CD4-positive, alpha-beta T cell treated with Interleukin-17A for 1 hour (primary cell): ENCODE measurements around the gene CCDC85C.

ENCODE experiments used
- DNase-seq: peaks from one replicate; pipeline ENCODE4 v3.0.0-alpha.2; 2020

The CCDC85C gene

DNA sequence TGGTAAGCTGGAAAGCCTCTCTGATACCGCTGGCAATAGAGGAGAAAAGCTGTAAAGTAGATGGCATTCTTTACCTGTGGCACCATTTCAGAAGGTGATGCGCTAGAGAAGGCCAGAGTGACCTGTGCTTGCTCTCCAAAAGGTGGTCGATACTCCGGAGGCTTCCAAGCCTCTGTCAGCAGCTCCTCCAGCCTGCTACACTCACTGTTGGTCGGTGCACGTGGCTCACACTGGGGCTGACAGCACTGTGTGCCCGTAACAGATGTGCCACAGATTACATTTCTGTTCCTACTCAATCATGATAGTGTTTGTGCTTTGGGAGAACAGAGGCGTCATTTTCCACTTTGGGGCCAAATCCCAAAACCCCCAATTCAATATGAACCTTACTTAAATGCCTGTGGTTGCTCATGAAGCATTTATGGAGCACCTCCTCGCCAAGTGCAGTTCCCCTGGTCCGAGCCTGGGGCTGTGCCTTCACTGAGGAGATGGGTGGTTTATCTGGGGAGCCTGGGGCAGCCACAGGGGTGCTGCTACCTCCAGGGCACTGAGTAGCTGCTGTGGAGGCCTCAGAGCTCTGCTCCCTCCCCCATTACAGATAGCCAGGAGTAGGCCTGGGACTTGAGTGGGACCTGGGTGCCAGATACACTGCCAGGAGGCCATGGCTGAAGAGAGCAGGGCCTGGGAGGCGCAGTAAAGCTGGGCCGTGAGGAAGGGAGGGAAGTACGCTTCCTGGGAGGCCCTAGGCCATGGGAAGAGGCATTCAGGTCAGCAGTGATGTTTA is 96.0 kb downstream of the CCDC85C start:
- no peak for DNase-seq

- DNase-seq: no peak
Measured at GRCh38 chr14:99506276-99506675, 97.7 kb downstream of the CCDC85C start.

DNA sequence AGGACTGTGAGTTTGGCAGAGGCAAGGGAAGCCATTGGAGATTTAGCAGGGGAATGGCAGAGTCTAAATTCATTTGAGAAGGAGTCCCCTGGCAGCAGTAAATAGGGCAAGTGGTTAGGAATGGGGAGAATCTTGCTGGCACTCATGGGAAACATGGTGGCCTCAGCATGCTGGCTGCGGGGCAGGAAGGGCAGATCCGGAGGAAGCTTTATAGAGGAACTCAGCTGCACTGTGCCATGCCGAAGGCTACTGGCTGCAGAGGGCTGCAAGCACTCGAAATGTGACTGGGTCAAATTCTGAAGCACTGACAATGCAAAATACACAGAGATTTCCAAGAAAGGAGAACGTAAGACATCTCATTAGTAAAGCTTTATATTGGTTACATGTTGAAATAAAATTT is 98.9 kb downstream of the CCDC85C start:
- no peak for DNase-seq

GRCh38 chr14:99503848-99504453 is 100.1 kb downstream of the CCDC85C start:
- DNase-seq: no peak

GRCh38 chr14:99502989-99503421 is 101.0 kb downstream of the CCDC85C start:
- DNase-seq: no peak

GRCh38 chr14:99497894-99498293 is 106.1 kb downstream of the CCDC85C start:
- DNase-seq: no peak

GRCh38 chr14:99497341-99497740 is 106.7 kb downstream of the CCDC85C start:
- no peak for DNase-seq

GRCh38 chr14:99484106-99484505 is 119.9 kb downstream of the CCDC85C start:
- DNase-seq: no peak

- no peak for DNase-seq
Measured at GRCh38 chr14:99481745-99482099, 122.3 kb downstream of the CCDC85C start.

GRCh38 chr14:99480917-99481744 is 122.9 kb downstream of the CCDC85C start, which contains the start of gene CCNK:
Gene CCNK (plus strand): TSS chr14:99481409. CDS start chr14:99492678, 11,269 bp downstream.
- DNase-seq: peak; percentile 100

- DNase-seq: peak; percentile 32
Measured at GRCh38 chr14:99479906-99480869, 123.8 kb downstream of the CCDC85C start, which contains the start of gene SETD3. Gene SETD3 (minus strand): TSS chr14:99480859. CDS start chr14:99465805, 15,054 bp downstream.

- no peak for DNase-seq
Measured at GRCh38 chr14:99479160-99479905, 124.7 kb downstream of the CCDC85C start.

DNA sequence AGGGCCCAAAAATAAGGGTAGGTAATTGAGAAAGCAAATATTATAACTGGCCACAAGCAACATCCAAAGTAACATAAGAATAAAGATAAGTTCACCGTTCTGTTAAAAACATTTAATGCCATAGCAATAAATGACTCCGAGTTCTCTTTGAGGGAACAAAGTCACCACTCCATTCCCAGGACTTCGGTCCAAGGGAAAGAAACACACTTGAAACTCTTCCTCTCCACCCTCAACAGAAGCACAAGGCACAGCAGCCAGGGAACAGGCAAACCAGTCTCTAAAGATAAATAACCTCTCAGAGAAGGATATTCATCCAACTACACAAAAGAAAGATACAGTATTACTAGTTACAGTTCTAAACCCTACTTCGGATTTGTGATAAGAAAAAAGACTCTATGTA is 125.9 kb downstream of the CCDC85C start:
- DNase-seq: no peak

DNA sequence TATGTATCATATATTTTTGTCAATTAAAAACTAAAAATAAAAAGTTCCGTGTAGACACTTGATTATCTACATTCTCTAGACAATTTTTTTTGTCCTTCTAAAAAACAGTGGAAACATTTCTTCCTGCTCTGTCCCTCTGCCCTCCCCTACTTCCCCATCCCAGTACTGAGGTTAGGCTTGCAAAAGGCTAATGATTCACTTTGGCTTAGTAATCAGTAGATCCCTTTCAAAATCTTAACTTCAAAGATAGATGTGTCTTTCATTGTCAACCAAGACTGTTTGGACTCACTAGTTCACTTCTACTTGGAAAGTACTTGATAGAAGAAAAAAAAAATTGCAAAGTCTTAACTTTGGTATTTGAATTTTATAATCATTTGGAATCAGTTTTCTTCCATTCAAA is 127.1 kb downstream of the CCDC85C start:
- DNase-seq: no peak

DNA sequence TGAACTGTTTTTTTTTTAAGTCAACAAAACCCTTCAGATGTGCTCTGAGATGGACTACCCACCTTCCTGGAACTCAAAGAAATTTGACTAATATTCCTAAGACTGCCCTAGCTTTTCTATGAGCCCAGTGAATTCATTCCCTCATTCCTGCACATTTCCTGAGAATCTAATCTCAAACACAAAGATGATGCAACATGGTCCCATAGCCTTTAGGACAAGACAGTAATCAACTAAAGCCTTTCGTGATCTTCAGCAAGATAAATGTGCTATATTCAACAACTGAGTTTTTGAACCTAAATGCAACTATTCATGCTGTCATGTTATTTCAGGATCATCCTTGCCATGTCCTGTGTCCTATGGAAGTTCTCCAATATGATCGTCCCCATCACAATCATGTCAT is 128.3 kb downstream of the CCDC85C start:
- no peak for DNase-seq

DNA sequence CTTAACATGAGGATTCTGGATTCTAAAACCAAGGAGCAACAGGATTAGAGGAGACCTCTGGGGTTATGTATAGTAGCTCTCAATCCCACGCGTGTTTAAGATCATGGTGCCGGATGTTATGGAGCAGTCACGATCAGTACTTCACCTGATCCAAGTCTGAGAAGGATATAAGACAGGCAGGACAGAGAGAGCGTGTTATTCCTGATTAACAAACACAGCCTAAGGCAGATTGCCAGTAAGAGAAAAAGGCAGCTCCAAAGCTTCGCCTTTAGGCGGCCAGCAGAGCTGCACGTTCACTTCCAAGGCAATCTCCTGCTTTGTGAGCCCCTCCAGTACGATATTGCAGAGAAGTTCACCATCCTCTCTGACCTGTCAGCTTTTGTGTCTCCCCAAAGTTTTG is 128.8 kb downstream of the CCDC85C start:
- DNase-seq: no peak

DNA sequence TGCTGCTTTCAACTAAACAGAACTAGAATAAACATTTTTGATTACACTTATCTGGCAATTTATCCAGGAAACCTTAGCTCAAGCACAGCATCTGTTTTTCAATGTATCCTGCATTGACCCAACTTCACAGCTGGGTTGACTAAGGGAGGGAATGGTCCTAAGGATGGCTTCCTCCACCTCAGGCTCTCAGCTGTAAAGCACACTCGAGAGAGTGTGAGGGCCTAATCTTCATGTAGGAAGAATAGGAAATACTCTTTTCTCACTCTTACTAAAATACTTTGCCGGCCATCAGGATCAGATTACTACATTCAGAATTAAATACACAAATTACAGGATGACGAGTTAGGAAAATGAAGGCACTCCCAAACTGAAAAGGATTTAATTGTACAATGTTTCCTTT is 130.5 kb downstream of the CCDC85C start:
- no peak for DNase-seq

GRCh38 chr14:99472937-99473336 is 131.1 kb downstream of the CCDC85C start:
- no peak for DNase-seq

DNA sequence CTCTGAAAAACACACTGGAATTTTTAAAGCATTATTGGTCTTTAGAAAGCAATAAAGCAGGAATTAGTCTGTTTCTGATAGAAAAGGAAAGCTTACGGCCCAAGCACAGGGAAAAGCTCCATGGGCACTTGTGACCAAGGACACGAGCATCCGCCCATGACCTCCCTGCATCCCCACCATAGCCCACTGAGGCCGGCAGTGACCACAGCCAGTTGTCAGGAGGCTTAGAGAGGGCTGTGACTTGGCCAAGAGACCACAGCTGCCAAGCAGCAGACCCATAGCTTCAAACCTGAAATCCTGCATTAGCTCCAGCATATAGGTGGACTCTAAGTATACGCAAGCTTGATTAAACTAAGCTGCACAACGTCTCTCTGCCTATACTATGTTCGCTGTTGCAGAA is 132.3 kb downstream of the CCDC85C start:
- DNase-seq: no peak

GRCh38 chr14:99468836-99469592 is 135.0 kb downstream of the CCDC85C start:
- no peak for DNase-seq

DNA sequence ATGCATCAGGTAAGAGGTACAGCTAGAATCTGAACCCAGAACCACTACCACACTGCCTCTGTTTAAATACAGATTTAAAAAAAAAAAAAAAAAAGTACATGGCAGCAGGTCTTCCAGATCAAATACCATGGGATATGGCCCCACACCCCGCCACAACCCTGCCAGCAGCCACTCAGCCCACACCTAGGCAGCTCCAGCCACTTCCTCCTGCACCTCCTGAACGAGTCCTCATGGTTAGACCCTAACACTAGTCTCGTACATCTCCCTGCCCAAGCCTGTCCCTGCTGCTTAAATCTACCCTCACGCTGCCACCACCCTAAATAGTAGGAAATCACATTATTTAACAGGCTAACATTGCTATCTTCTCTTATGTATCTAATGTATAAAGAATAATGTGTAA is 135.9 kb downstream of the CCDC85C start:
- no peak for DNase-seq
